CD4-positive, alpha-beta T cell treated with Interleukin-6 for 4 hours (primary cell): Measurements from ENCODE around the gene SFN.
"Not testable (repeated sequence)": the region's sequence is repeated elsewhere in the genome, so short reads cannot be mapped to it uniquely, and the experiment has no call there.

Source experiments
- DNase-seq: peaks from one replicate; pipeline ENCODE4 v3.0.0-alpha.2; 2020; ENCODE audit warnings: mixed read lengths

SFN gene

DNA sequence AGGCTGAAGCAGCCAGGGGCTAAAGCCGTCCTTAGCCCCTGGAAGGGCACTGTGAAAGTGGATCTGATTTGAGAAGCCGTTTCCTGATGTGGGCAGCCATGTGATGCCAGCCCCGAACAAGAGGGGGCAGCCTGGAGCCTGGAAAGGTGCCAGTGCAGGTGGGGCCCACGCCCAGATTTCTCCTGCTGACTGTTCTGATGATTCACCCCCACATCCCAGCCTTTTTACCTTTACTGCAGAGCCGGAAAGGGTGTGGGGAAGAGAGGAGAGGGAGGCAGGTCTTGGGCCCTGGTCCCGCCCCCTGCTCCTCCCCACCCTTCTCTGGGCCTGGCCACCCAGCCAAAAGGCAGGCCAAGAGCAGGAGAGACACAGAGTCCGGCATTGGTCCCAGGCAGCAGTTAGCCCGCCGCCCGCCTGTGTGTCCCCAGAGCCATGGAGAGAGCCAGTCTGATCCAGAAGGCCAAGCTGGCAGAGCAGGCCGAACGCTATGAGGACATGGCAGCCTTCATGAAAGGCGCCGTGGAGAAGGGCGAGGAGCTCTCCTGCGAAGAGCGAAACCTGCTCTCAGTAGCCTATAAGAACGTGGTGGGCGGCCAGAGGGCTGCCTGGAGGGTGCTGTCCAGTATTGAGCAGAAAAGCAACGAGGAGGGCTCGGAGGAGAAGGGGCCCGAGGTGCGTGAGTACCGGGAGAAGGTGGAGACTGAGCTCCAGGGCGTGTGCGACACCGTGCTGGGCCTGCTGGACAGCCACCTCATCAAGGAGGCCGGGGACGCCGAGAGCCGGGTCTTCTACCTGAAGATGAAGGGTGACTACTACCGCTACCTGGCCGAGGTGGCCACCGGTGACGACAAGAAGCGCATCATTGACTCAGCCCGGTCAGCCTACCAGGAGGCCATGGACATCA is at the start of gene SFN:
TSS of gene SFN (plus strand) at position 369 of the 904 bp plus-strand sequence. CDS start at position 433, 64 bp downstream.
- peak; percentile 71 for DNase-seq

- DNase-seq: no peak
These were observed 48.6 kb upstream of the SFN start for GRCh38 chr1:26814377-26814776.

GRCh38 chr1:26814893-26815292 is 48.1 kb upstream of the SFN start:
- DNase-seq: no peak

DNA sequence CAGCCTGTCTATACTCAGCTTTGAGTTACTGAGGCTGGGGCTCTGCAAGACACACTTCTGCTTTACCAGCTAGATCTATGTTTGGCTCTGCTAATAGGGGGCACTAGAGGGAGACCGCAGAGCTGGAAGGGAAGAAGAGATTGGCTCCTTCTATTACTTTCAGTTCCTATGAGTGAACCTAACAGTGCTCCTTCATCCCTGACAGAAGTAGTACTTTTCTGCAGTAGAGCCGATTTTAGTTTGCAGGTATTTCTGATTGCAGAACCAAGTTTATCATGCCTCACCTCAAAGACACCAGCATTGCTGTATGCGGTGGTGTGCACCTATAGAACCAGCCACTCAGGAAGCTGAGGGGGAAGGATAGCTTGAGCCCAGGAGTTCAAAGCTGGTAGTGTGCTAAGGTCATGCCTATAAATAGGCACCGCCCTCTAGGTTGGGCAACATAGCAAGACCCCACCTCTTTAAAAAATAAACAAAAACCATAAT is 42.1 kb upstream of the SFN start:
- peak; percentile 51 for DNase-seq

DNA sequence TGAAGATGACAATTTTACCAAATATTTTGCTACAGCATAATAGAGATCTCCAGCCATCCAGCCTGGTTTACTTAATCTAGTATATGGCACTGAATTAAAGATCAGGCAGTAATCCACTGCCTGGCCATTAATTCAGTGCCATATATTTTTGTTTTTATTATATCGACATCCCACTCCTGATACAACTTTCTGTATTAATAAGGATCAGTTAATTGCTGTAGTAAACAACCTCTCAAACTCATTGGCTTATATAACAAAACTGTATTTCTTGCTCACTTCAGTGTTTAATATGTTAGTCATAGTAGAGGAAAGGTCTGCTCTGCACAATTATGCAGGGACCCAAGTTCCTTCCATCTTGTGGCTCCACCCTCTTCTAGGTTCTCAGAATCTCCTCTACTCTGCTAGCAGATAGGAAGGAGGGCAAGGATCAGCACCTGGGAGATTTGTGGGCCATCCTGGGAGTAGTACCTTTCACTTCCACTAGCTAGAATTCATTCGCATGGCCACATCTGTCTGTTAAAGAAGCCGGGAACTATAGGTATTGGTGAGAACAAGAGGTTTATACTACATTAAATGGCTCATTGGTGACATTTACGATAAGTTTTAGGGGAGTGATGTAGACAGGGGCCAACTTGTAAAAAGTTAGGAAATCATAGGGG is 40.1 kb upstream of the SFN start:
- DNase-seq: no peak

GRCh38 chr1:26824731-26825130 is 38.2 kb upstream of the SFN start:
- DNase-seq: no peak

DNA sequence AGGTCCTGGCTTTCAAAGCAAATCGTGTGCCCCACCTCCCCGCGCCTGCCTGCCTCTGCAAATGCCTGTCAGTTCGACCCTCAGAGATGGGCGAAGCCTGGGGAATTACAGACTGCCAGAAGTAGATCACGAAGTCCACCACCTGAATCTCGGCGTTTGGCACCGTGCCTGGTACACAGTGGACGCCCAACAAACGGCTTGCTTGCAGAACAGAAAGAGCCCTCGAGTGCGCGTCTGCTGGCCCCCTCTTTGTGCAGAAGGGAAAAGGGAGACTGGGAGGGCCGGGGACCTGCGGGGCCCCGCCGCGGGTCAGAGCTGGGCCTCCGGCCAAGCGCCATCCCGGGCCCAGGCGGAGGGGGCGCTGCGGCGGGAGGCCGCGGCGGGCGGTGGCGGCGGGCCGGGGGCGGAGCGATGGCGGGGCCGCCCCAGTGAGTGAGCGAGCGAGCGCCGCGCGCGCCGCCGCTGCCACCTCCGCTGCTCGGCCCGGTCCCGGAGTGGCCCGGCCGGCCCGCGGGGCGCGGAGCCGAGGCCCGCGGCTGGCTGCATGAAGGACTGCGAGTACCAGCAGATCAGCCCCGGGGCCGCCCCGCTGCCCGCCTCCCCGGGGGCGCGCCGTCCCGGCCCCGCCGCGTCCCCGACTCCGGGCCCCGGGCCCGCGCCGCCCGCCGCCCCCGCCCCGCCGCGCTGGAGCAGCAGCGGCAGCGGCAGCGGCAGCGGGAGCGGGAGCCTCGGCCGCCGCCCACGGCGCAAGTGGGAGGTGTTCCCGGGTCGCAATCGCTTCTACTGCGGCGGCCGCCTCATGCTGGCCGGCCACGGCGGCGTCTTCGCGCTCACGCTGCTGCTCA is 36.5 kb upstream of the SFN start, which contains the start of gene ZDHHC18:
TSS of gene ZDHHC18 (plus strand) at position 428 of the 845 bp plus-strand sequence. CDS start at position 545, 117 bp downstream.
- DNase-seq: peak; percentile 79

- no peak for DNase-seq
These were observed 35.8 kb upstream of the SFN start for GRCh38 chr1:26827106-26827604.

DNA sequence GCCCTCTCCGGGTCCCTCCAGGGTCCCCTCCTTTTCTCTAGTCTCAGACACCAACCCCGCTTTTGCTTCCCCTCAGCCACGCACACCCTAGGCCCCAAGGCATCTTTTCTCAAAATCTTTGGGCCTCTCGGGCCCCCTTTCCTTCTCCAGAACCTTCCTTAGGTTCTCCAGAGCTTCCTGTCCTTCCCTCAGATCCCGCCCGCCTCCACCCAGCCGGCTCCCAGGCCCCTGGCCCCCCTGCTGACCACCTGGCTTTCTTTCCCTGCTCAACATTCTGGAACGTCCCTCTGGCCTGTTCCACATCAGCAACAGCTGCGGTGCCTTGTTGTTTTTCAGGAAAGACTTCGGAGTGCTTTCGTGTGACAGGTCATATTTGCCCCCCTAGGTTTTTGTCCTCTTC is 35.3 kb upstream of the SFN start:
- DNase-seq: no peak

DNA sequence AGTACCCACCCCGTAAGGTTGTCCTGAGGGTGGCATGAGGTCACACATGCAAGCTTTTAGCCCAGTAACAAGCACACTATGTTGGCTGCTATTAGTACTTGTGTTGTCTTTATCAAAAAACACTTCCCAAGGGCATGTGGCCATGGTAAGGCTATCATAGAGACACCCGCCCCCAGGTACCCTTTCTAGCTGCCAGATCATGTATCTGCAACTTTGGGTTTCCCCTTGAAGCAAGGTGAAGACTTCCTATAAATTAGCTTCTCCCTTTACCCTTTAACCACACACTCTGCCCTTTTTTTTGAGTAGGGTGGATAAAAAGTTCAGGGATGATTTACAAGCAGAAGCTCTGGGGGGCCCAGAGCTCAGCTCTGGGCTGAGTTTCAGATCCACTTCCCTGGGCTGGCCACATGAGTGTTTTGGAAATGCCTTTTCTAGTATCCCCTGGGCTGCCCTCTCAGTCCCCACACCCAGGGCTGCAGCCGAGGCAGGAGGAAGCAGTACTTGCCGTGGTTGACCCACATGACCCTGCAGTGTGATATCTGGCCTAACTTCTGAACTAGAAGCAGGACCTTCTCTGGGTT is 34.4 kb upstream of the SFN start:
- peak; percentile 18 for DNase-seq

GRCh38 chr1:26829184-26829911 is 33.6 kb upstream of the SFN start:
- DNase-seq: no peak

DNA sequence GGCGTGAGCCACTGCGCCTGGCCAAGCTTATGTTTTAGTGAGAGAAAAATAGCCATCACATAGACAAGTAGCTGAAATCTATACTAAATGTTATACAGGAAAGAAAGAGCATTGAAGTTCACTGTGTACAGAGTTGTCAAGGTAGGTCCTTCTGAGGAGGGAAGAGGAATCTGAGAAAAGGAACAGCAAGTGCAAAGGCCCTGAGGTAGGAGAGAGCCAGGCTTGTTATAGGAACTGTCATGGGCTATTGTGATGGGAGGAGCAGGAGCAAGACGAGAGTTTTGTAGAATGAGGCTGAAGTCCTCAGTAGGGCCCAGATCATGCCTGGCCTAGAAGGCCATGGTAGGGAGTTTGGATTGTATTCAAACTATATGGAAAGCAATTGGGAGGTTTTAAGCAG is 31.9 kb upstream of the SFN start:
- DNase-seq: no peak

DNA sequence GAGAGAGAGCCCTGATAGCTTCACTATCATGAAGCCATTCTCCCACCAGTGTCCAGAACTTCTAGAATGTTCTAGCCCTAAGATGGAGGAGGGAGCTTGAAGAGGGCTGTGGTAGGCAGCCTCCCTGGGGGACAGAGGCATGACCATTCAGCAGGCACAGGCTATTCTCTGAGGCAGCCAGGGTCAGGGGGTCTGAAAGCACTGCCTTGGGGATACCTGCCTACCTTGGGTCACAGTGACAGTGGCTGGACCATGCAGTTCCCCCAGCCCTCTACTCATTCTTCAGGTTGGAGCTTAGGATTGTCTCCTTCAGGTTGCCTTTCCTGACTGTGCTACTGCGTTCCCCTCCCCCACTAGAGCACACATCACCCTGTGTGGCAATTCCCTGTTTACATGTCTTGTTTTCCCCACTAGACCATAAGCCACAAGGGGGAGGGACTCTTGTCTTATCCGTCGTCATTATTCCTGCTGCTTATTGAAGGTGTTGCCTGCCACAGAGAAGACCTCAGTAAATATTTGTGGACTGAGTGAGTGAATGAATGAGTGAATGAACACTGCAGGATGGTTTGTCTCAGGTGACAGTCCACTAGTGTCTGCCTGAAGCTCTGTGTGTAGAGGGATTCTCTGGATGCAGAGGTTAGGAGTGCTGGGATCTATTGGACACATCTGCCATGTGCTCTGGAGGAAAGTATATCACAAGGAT is 31.3 kb upstream of the SFN start:
- no peak for DNase-seq

GRCh38 chr1:26832249-26832960 is 30.5 kb upstream of the SFN start:
- no peak for DNase-seq

DNA sequence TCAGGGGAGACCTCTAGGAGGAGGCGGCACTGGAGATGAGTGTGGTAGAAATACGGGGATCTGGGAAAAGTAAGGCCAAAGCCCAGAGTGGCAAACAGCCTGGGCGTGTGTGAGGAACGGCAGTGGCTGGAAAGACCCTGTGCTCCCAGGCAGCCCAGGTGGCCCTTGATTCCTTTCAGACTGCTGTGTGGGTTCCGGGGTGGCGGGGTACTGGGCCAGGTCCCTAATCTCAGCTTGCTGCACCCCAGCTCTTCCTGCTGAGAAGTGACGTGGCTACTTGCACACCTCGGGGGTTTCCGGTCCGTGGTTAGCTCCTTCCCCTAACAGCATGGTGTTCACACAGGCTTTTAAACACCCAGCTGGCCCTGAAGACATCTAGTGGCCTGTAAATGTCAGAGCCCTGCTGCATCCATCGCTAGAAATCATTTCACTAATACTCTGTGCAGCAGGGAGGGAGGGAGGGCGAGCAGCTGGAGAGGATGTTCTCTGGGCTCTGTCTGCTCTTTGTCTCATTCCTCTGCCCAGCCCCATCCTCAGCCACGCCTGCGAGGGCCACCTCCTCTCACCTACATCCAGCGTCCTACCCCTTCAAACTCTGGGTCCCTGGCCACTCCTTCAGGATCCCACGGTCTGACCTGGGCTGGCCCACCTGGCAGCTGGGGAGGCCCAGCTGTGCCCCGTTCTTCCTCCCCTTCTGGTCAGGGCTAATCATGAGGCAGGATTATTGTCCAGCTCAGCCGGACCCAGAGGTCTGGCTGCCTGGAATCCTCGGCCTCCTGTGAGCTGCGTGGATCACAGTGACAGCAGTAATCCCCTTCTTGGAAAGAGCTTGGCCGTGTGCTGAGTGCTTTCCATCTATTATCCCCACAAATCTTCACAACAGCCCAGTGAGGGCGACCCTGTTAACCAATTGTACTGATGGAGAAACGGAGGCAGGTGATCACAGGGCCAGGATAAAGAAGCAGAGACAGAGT is 29.2 kb upstream of the SFN start:
- DNase-seq: peak; percentile 91

DNA sequence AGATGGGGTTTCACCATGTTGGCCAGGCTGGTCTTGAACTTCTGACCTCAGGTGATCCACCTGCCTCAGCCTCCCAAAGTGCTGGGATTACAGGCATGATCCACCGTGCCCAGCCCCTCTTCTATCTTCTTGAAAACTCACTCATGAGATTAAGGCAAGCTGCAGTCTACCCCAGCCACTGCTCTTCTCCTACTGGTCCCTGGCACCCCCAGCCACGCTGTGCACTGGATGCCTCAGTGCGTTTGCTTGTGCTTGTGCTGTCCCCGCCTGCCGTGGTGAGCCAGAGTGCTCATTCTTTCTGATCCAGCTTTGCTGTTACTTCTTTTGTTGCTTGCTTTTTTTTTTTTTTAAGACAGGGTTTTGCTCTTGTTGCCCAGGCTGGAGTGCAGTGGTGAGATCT is 25.3 kb upstream of the SFN start:
- not testable (repeated sequence) for DNase-seq

GRCh38 chr1:26838474-26839338 is 24.2 kb upstream of the SFN start:
- peak; percentile 33 for DNase-seq

- no peak for DNase-seq
These were observed 23.6 kb upstream of the SFN start for GRCh38 chr1:26839339-26839722.
